ENCODE results near the gene BTN2A1. TPM values are rescaled to one million over a fixed set of nuclear protein-coding genes. Genes with fewer than 3 reads are reported as not detected.

BTN2A1 gene
- total and polyA plus RNA-seq, 2 of the 13 experiments (the other 11 are each of a cell fraction or from before 2014, with no cell fraction given): 16.4 to 30.4 TPM

DNA sequence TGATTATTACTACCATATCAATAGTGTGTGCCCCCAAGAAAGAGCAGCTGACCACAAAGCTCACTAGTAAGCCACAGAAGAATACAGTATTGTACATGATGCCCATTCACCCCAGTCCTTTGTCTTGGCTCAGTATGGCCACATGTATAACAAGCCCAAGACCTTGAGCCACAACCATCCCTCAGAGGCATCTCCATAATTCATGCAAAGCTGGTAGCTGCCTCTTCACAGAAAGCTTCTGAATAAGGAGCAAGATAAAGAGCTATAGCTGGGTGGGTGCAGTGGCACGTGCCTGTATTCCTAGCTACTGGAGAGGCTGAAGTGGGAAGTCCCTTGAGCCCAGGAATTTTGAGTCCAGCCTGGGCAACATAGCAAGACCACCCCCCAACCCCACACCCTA is 37.5 kb downstream of the BTN2A1 start:
- no peaks in the 10 kb centered on the region for H4K20me1 ChIP-seq (ENCODE audit: insufficient read depth, low read length)
- 14% methylated on average over 1 of the region's 1 CpG for WGBS (ENCODE audit: low lambda C conversion rate)
- no TSS peak for BruUV-seq (replicated peaks)
- no peaks in the 10 kb centered on the region for H3K9me3 ChIP-seq (ENCODE audit: low read length)
- no peak overlapping the region for H3K27ac ChIP-seq (ENCODE audit: extremely low read length, insufficient read depth, low read length)
- TF ChIP-seq, protein P1, sequence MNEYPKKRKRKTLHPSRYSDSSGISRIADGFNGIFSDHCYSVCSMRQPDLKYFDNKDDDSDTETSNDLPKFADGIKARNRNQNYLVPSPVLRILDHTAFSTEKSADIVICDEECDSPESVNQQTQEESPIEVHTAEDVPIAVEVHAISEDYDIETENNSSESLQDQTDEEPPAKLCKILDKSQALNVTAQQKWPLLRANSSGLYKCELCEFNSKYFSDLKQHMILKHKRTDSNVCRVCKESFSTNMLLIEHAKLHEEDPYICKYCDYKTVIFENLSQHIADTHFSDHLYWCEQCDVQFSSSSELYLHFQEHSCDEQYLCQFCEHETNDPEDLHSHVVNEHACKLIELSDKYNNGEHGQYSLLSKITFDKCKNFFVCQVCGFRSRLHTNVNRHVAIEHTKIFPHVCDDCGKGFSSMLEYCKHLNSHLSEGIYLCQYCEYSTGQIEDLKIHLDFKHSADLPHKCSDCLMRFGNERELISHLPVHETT (CRISPR knock-in tag; conservative IDR thresholded peaks at IDR 0.05): no peak
- no peak for TF ChIP-seq TBX2 (CRISPR knock-in tag; IDR thresholded peaks at IDR 0.05; ENCODE audit: borderline replicate concordance)
- TF ChIP-seq, protein P2, sequence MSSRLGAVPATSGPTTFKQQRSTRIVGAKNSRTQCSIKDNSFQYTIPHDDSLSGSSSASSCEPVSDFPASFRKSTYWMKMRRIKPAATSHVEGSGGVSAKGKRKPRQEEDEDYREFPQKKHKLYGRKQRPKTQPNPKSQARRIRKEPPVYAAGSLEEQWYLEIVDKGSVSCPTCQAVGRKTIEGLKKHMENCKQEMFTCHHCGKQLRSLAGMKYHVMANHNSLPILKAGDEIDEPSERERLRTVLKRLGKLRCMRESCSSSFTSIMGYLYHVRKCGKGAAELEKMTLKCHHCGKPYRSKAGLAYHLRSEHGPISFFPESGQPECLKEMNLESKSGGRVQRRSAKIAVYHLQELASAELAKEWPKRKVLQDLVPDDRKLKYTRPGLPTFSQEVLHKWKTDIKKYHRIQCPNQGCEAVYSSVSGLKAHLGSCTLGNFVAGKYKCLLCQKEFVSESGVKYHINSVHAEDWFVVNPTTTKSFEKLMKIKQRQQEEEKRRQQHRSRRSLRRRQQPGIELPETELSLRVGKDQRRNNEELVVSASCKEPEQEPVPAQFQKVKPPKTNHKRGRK (CRISPR knock-in tag; IDR thresholded peaks at IDR 0.05): no peak
- TF ChIP-seq, protein P3, sequence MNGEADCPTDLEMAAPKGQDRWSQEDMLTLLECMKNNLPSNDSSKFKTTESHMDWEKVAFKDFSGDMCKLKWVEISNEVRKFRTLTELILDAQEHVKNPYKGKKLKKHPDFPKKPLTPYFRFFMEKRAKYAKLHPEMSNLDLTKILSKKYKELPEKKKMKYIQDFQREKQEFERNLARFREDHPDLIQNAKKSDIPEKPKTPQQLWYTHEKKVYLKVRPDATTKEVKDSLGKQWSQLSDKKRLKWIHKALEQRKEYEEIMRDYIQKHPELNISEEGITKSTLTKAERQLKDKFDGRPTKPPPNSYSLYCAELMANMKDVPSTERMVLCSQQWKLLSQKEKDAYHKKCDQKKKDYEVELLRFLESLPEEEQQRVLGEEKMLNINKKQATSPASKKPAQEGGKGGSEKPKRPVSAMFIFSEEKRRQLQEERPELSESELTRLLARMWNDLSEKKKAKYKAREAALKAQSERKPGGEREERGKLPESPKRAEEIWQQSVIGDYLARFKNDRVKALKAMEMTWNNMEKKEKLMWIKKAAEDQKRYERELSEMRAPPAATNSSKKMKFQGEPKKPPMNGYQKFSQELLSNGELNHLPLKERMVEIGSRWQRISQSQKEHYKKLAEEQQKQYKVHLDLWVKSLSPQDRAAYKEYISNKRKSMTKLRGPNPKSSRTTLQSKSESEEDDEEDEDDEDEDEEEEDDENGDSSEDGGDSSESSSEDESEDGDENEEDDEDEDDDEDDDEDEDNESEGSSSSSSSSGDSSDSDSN (CRISPR knock-in tag; IDR thresholded peaks at IDR 0.05): no peak
- no peak for TF ChIP-seq NFKB2 (CRISPR knock-in tag; IDR thresholded peaks at IDR 0.05; ENCODE audit: borderline replicate concordance)
- TF ChIP-seq PRMT3 (CRISPR knock-in tag; IDR thresholded peaks at IDR 0.05; ENCODE audit: borderline replicate concordance, low read depth): no peak
- no peak for TF ChIP-seq ZNF616 (CRISPR knock-in tag; IDR thresholded peaks at IDR 0.05; ENCODE audit: low read depth)
- TF ChIP-seq ZSCAN12 (CRISPR knock-in tag; IDR thresholded peaks at IDR 0.05): no peak
- TF ChIP-seq ZFP90 (CRISPR knock-in tag; IDR thresholded peaks at IDR 0.05; ENCODE audit: borderline replicate concordance): no peak
- TF ChIP-seq SMAD9 (CRISPR knock-in tag; IDR thresholded peaks at IDR 0.05): no peak
- no peak for TF ChIP-seq ZNF615 (CRISPR knock-in tag; IDR thresholded peaks at IDR 0.05; ENCODE audit: borderline replicate concordance)
- no peak for TF ChIP-seq ARNT2 (CRISPR knock-in tag; IDR thresholded peaks at IDR 0.05; ENCODE audit: low read depth)
- no peak for TF ChIP-seq ZNF577 (CRISPR knock-in tag; IDR thresholded peaks at IDR 0.05; ENCODE audit: borderline replicate concordance, low read depth)
- no peak for TF ChIP-seq LCORL (IDR thresholded peaks at IDR 0.05)
- TF ChIP-seq LCORL (CRISPR knock-in tag; IDR thresholded peaks at IDR 0.05): no peak
- TF ChIP-seq MEF2D (CRISPR knock-in tag; IDR thresholded peaks at IDR 0.05): no peak
- TF ChIP-seq DNMT1 (CRISPR knock-in tag; IDR thresholded peaks at IDR 0.05): no peak
- no peak for TF ChIP-seq ZNF160 (CRISPR knock-in tag; IDR thresholded peaks at IDR 0.05)
- TF ChIP-seq, protein P4, sequence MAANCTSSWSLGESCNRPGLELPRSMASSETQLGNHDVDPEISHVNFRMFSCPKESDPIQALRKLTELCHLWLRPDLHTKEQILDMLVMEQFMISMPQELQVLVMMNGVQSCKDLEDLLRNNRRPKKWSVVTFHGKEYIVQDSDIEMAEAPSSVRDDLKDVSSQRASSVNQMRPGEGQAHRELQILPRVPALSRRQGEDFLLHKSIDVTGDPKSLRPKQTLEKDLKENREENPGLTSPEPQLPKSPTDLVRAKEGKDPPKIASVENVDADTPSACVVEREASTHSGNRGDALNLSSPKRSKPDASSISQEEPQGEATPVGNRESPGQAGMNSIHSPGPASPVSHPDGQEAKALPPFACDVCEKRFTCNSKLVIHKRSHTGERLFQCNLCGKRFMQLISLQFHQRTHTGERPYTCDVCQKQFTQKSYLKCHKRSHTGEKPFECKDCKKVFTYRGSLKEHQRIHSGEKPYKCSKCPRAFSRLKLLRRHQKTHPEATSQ (CRISPR knock-in tag; IDR thresholded peaks at IDR 0.05; ENCODE audit: borderline replicate concordance): no peak
- no peak for TF ChIP-seq HOXA5 (CRISPR knock-in tag; IDR thresholded peaks at IDR 0.05)
- ATAC-seq (no peak), DNase-seq (ENCODE audit: low spot score) (no peak), FAIRE-seq (no peak)
- H3K9ac ChIP-seq (ENCODE audit: insufficient read depth, low read depth, low read length): no peak overlapping the region
- H3K4me3 ChIP-seq (replicated peaks in 1 of 3; ENCODE audit: insufficient read depth in 1 of 3, low read depth in 2 of 3, low read length in 3 of 3): no peak overlapping the region
- POLR2A ChIA-PET: interaction anchor here (0.9 kb wide), 1 partner anchor 21 kb away, joined by 3 read pairs; no protein-coding TSS in a partner anchor
- intact Hi-C loops (cut with micrococcal nuclease; ENCODE audit: unreplicated experiment): no loop called here
- H2AFZ ChIP-seq (ENCODE audit: low read length): no peak overlapping the region
- H3K4me1 ChIP-seq (ENCODE audit: insufficient read depth, low read length): peaks cover 24% of the 10 kb centered on the region
- H3K4me2 ChIP-seq (ENCODE audit: low read depth, low read length): no peak overlapping the region
- H3K36me3 ChIP-seq (replicated peaks in 1 of 2; ENCODE audit: control insufficient read depth in 1 of 2, insufficient read depth in 2 of 2, low read length in 2 of 2): no peaks in the 10 kb centered on the region
- in situ Hi-C loops (cut with HindIII; ENCODE audit: extremely low pct_ligation_motif_present, low pct_unique_long_range_greater_than_20kb): no loop called here
- CTCF ChIA-PET (ENCODE audit: low intra/inter-chr PET ratio, low total read pairs): no interaction called here
- H3K79me2 ChIP-seq (ENCODE audit: insufficient read depth, low read length): no peaks in the 10 kb centered on the region
- H3K27me3 ChIP-seq (ENCODE audit: control insufficient read depth in 1 of 2, insufficient read depth in 2 of 2, low read length in 2 of 2): peaks cover 2 to 10% of the 10 kb centered on the region in 2 experiments; a peak in 1 of 5 replicates
